NCI-H1048 (cell line): ENCODE measurements around the gene GNAL.

Experiments
- DNase-seq: peaks from one replicate; lab custom pipeline; 2025; lab: John Stamatoyannopoulos, UW

GNAL gene

GRCh38 chr18:11726556-11726955 is 37.5 kb downstream of the GNAL start:
- no peak for DNase-seq

GRCh38 chr18:11728249-11728648 is 39.2 kb downstream of the GNAL start:
- no peak for DNase-seq

- no peak for DNase-seq
These were observed 40.5 kb downstream of the GNAL start for GRCh38 chr18:11729556-11729955.

GRCh38 chr18:11733031-11733430 is 44.0 kb downstream of the GNAL start:
- peak; percentile 28 for DNase-seq

- no peak for DNase-seq
These were observed 47.6 kb downstream of the GNAL start for GRCh38 chr18:11736656-11737055.

GRCh38 chr18:11739893-11740292 is 50.8 kb downstream of the GNAL start:
- no peak for DNase-seq

GRCh38 chr18:11740461-11740860 is 51.4 kb downstream of the GNAL start:
- DNase-seq = no peak

GRCh38 chr18:11741505-11742145 is 52.6 kb downstream of the GNAL start:
- DNase-seq = no peak

GRCh38 chr18:11745521-11745920 is 56.5 kb downstream of the GNAL start:
- DNase-seq = no peak

GRCh38 chr18:11747286-11747685 is 58.2 kb downstream of the GNAL start:
- DNase-seq = no peak

GRCh38 chr18:11747731-11748130 is 58.7 kb downstream of the GNAL start:
- no peak for DNase-seq

- DNase-seq = no peak
These were observed 60.2 kb downstream of the GNAL start for GRCh38 chr18:11749305-11749704.

- DNase-seq = no peak
These were observed 61.1 kb downstream of the GNAL start for GRCh38 chr18:11750171-11750570.

- no peak for DNase-seq
These were observed 61.7 kb downstream of the GNAL start for GRCh38 chr18:11750581-11751310.

GRCh38 chr18:11751341-11752115 is 62.5 kb downstream of the GNAL start:
- DNase-seq = no peak

- DNase-seq = no peak
These were observed 63.2 kb downstream of the GNAL start for GRCh38 chr18:11752116-11752911.

- DNase-seq = no peak
These were observed 65.9 kb downstream of the GNAL start for GRCh38 chr18:11754979-11755378.

GRCh38 chr18:11757084-11757590 is 68.1 kb downstream of the GNAL start:
- DNase-seq = no peak

- no peak for DNase-seq
These were observed 70.4 kb downstream of the GNAL start for GRCh38 chr18:11759456-11759855.

- DNase-seq = no peak
These were observed 71.6 kb downstream of the GNAL start for GRCh38 chr18:11760498-11761167.

GRCh38 chr18:11761553-11761952 is 72.5 kb downstream of the GNAL start:
- DNase-seq = no peak
